GM18909 (cell line): ENCODE data around the gene PCDHB16.
"Not testable (repeated sequence)": the region's sequence is repeated elsewhere in the genome, so short reads cannot be mapped to it uniquely, and the experiment has no call there.

Experiments
- ATAC-seq: cut with Tn5 transposase; IDR thresholded peaks from one replicate; pipeline ENCODE4 v1.9.1; 2021; ENCODE audit warnings: mild to moderate bottlenecking; ENCODE audit not compliant: unreplicated experiment, poor library complexity

The PCDHB16 gene

GRCh38 chr5:141182248-141182647 lies at the start of gene PCDHB16:
Gene PCDHB16, plus strand, starts transcription at chr5:141182387. Its CDS starts 173 bp downstream, at chr5:141182560.
- no peak for ATAC-seq

GRCh38 chr5:141135030-141135717 lies 47.0 kb upstream of the PCDHB16 start, which contains the start of gene PCDHB5:
Gene PCDHB5, plus strand, starts transcription at chr5:141135206. Its CDS starts 229 bp downstream, at chr5:141135435.
- ATAC-seq = no peak

- ATAC-seq = no peak
Observed at GRCh38 chr5:141135718-141136266, 46.4 kb upstream of the PCDHB16 start.

GRCh38 chr5:141137346-141137745 lies 44.8 kb upstream of the PCDHB16 start:
- not testable (repeated sequence) for ATAC-seq

- no peak for ATAC-seq
Observed at GRCh38 chr5:141149812-141150211, 32.4 kb upstream of the PCDHB16 start, which contains the start of gene PCDHB6. Gene PCDHB6, plus strand, starts transcription at chr5:141150057. Its CDS starts 201 bp downstream, at chr5:141150258.

GRCh38 chr5:141150224-141150992 lies 31.8 kb upstream of the PCDHB16 start:
- ATAC-seq = no peak

GRCh38 chr5:141150993-141151325 lies 31.2 kb upstream of the PCDHB16 start:
- ATAC-seq = no peak

GRCh38 chr5:141151632-141152031 lies 30.6 kb upstream of the PCDHB16 start:
- not testable (repeated sequence) for ATAC-seq

- not testable (repeated sequence) for ATAC-seq
Observed at GRCh38 chr5:141152096-141152495, 30.1 kb upstream of the PCDHB16 start.

GRCh38 chr5:141155540-141156374 lies 26.4 kb upstream of the PCDHB16 start:
- no peak for ATAC-seq

GRCh38 chr5:141157356-141157755 lies 24.8 kb upstream of the PCDHB16 start:
- ATAC-seq = not testable (repeated sequence)

GRCh38 chr5:141157901-141158300 lies 24.3 kb upstream of the PCDHB16 start:
- ATAC-seq = not testable (repeated sequence)

- no peak for ATAC-seq
Observed at GRCh38 chr5:141172381-141173204, 9.6 kb upstream of the PCDHB16 start, which contains the start of gene PCDHB7. Gene PCDHB7, plus strand, starts transcription at chr5:141172644. Its CDS starts 192 bp downstream, at chr5:141172836.

- ATAC-seq = not testable (repeated sequence)
Observed at GRCh38 chr5:141174291-141175104, 7.7 kb upstream of the PCDHB16 start.

- ATAC-seq = no peak
Observed at GRCh38 chr5:141175933-141176332, 6.3 kb upstream of the PCDHB16 start.

GRCh38 chr5:141177577-141178191 lies 4.5 kb upstream of the PCDHB16 start, which contains the start of gene PCDHB8:
Gene PCDHB8, plus strand, starts transcription at chr5:141177790. Its CDS starts 245 bp downstream, at chr5:141178035.
- ATAC-seq = not testable (repeated sequence)

- not testable (repeated sequence) for ATAC-seq
Observed at GRCh38 chr5:141179371-141179770, 2.8 kb upstream of the PCDHB16 start.

- ATAC-seq = not testable (repeated sequence)
Observed at GRCh38 chr5:141179876-141180275, 2.3 kb upstream of the PCDHB16 start.
